Upper lobe of left lung (tissue), 4 donors: ENCODE data around the gene SLC5A1.

Source experiments
- POLR2A ChIP-seq, 4 donors: fragments of 450-650 bp; IDR thresholded peaks; one replicate each; pipeline ENCODE4 v1.5.1; 2016 to 2017; ENCODE audit warnings: antibody characterized with exemption in 4 of 4, mild to moderate bottlenecking in 2 of 4
- POLR2AphosphoS5 ChIP-seq, 2 donors: sonication (generic); formaldehyde crosslinking; IDR thresholded peaks; one replicate each; pipeline ENCODE4 v1.5.1; 2017; ENCODE audit warnings: antibody characterized with exemption in 2 of 2
- TF ChIP-seq, protein P1 (sequence below), 6 experiments: fragments of 450-650 bp in 4 of 6; fragments of 200-600 bp in 2 of 6; sonication (generic) in 2 of 6; IDR thresholded peaks; one replicate each; pipeline ENCODE4 v1.5.1; 2016 to 2019; ENCODE audit warnings: antibody characterized with exemption in 6 of 6

DNA sequence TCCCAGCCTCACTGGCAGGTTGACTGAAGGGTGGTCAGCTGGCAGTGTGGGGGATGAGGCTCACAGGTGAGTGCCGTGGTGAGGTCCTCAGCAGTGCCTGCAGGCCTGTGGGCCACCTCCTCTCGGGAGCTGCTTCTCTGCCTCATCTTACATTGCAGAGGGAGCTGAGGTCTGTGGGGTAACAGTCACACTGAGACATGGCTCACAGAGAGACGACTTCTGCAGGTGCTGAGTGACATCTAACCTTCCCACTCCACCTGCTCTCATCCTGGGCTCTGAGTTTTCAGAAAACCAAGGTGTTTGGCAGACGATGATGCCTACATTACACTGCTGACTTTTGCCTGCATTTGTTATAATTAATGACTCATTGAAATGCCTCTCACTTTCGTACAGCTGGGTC, 8.8 kb upstream of the SLC5A1 start:
- TF ChIP-seq POLR2AphosphoS5 (IDR thresholded peaks at IDR 0.05) (no peak), POLR2A (IDR thresholded peaks at IDR 0.05) (no peak)
- TF ChIP-seq, protein P1, sequence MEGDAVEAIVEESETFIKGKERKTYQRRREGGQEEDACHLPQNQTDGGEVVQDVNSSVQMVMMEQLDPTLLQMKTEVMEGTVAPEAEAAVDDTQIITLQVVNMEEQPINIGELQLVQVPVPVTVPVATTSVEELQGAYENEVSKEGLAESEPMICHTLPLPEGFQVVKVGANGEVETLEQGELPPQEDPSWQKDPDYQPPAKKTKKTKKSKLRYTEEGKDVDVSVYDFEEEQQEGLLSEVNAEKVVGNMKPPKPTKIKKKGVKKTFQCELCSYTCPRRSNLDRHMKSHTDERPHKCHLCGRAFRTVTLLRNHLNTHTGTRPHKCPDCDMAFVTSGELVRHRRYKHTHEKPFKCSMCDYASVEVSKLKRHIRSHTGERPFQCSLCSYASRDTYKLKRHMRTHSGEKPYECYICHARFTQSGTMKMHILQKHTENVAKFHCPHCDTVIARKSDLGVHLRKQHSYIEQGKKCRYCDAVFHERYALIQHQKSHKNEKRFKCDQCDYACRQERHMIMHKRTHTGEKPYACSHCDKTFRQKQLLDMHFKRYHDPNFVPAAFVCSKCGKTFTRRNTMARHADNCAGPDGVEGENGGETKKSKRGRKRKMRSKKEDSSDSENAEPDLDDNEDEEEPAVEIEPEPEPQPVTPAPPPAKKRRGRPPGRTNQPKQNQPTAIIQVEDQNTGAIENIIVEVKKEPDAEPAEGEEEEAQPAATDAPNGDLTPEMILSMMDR (IDR thresholded peaks at IDR 0.05): no peak
